Stomach (tissue), 9 donors: ENCODE data around the gene MTARC1. TPM values are rescaled to one million over a fixed set of nuclear protein-coding genes. Genes with fewer than 3 reads are reported as not detected.

ENCODE experiments used
- DNase-seq, 2 donors: peaks; one replicate each; pipeline versions ENCODE4 v3.0.0 to v3.0.0-alpha.2; 2013 to 2019
- H3K27ac ChIP-seq, 5 donors: fragments of 200-600 bp in 4 of 5; sonication (generic) in 4 of 5; one replicate each; pipeline ENCODE4 v1.5.1; 2013 to 2019; ENCODE audit warnings: mild to moderate bottlenecking in 1 of 5, moderate library complexity in 1 of 5
- H3K27me3 ChIP-seq, 3 donors: fragments of 200-600 bp; sonication (generic); one replicate each; pipeline ENCODE4 v1.5.1; 2017 to 2019; ENCODE audit warnings: mixed run types in 1 of 3
- H3K36me3 ChIP-seq, 4 donors: fragments of 200-600 bp; sonication (generic); 1 replicate in 3 of 4; 2 replicates in 1 of 4; pipeline ENCODE4 v1.5.1; 2016 to 2019
- H3K4me1 ChIP-seq, 4 donors: fragments of 200-600 bp; sonication (generic); one replicate each; pipeline ENCODE4 v1.5.1; 2016 to 2019
- H3K4me3 ChIP-seq, 4 donors: fragments of 200-600 bp; sonication (generic) in 3 of 4; one replicate each; pipeline ENCODE4 v1.5.1; 2016 to 2019; ENCODE audit warnings: mild to moderate bottlenecking in 1 of 4
- H3K9me3 ChIP-seq, 4 donors: fragments of 200-600 bp; sonication (generic); one replicate each; pipeline ENCODE4 v1.5.1; 2016 to 2019
- CTCF ChIP-seq, 7 experiments: fragments of 450-650 bp in 4 of 7; fragments of 200-600 bp in 3 of 7; sonication (generic) in 3 of 7; IDR thresholded peaks; one replicate each; pipeline ENCODE4 v1.5.1; 2016 to 2019; ENCODE audit warnings: antibody characterized with exemption in 7 of 7, control low read depth in 2 of 7, mild to moderate bottlenecking in 1 of 7
- EP300 ChIP-seq: sonication (generic); formaldehyde crosslinking; IDR thresholded peaks from one replicate; pipeline ENCODE4 v1.6.1; 2017; ENCODE audit warnings: antibody characterized with exemption
- POLR2A ChIP-seq, 4 donors: fragments of 450-650 bp; IDR thresholded peaks; one replicate each; pipeline ENCODE4 v1.6.1; 2016; ENCODE audit warnings: antibody characterized with exemption in 4 of 4, control low read depth in 2 of 4, mild to moderate bottlenecking in 1 of 4, moderate library complexity in 1 of 4
- POLR2AphosphoS5 ChIP-seq, 3 donors: sonication (generic); formaldehyde crosslinking; IDR thresholded peaks; one replicate each; pipeline ENCODE4 v1.6.1; 2016; ENCODE audit warnings: antibody characterized with exemption in 3 of 3
- WGBS, 5 donors: extraction: QIAGEN DNeasy Blood & Tissue Kit in 3 of 5; methylation state at CpG; one replicate each; pipeline versions ENCODE4 v1.1.5 to v1.1.7; 2013 to 2018; 5-methylcytosine and 5-hydroxymethylcytosine counted together
- intact Hi-C: fragments of 100-400 bp; cut with DNase I; formaldehyde crosslinking; loops from one replicate; pipeline ENCODE4 v1.15.1; 2023; ENCODE audit warnings: low total_unique reads
- polyA plus RNA-seq, 3 donors: library from polyadenylated mRNA; stranded (reverse); fragments of 200-250 nt; gene quantifications; one replicate each; pipeline ENCODE4 v1.2.3, GENCODE V29; 2013
- total RNA-seq, 5 donors: library from RNA; depleted of rRNA; stranded (reverse); fragments of >200 nt; gene quantifications; one replicate each; pipeline versions ENCODE4 v1.1.0 to v1.2.3, GENCODE V29; 2014 to 2016
- donor health status: healthy with polysubstance abuse.
- donor health status: Bipolar disorder and iron deficiency.
- donor health status: healthy.

The MTARC1 gene
- total and polyA plus RNA-seq, 8 donors = under 0.01 to 9.9 (median 6.2) TPM

- no peaks in the 10 kb centered on the region for H3K9me3 ChIP-seq
- WGBS, 5 donors = 48 to 85% (median 61%) methylated on average over 1 of the region's 1 CpG
- TF ChIP-seq POLR2A (IDR thresholded peaks at IDR 0.05) (no peak), EP300 (no peak), POLR2AphosphoS5 (IDR thresholded peaks at IDR 0.05) (no peak), CTCF (IDR thresholded peaks at IDR 0.05) (no peak)
- intact Hi-C loops = no loop called here
- peak overlapping the region in 2 of 5 donors; percentile 20 to 57 for H3K27ac ChIP-seq
- peak in 1 of 2 donors; percentile 52 for DNase-seq
- no peaks in the 10 kb centered on the region for H3K27me3 ChIP-seq
- no peaks in the 10 kb centered on the region for H3K36me3 ChIP-seq
- peaks cover 0 to 18% (median 9%) of the 10 kb centered on the region in 4 donors for H3K4me1 ChIP-seq
- no peak overlapping the region for H3K4me3 ChIP-seq
Measured at GRCh38 chr1:220819467-220820026, 32.8 kb downstream of the MTARC1 start.

GRCh38 chr1:220824031-220824989 is 37.6 kb downstream of the MTARC1 start:
- H3K4me1 ChIP-seq = peaks cover 0 to 5% (median 4%) of the 10 kb centered on the region in 4 donors
- WGBS, 5 donors = 82 to 89% (median 86%) methylated on average over 8 to 9 of the region's 9 CpGs
- no peaks in the 10 kb centered on the region for H3K9me3 ChIP-seq
- no peak overlapping the region for H3K27ac ChIP-seq
- TF ChIP-seq EP300 (no peak), CTCF (IDR thresholded peaks at IDR 0.05) (no peak), POLR2AphosphoS5 (IDR thresholded peaks at IDR 0.05) (no peak), POLR2A (IDR thresholded peaks at IDR 0.05) (no peak)
- H3K4me3 ChIP-seq = no peak overlapping the region
- intact Hi-C loops = no loop called here
- H3K27me3 ChIP-seq = no peaks in the 10 kb centered on the region
- DNase-seq = no peak
- no peaks in the 10 kb centered on the region for H3K36me3 ChIP-seq

DNA sequence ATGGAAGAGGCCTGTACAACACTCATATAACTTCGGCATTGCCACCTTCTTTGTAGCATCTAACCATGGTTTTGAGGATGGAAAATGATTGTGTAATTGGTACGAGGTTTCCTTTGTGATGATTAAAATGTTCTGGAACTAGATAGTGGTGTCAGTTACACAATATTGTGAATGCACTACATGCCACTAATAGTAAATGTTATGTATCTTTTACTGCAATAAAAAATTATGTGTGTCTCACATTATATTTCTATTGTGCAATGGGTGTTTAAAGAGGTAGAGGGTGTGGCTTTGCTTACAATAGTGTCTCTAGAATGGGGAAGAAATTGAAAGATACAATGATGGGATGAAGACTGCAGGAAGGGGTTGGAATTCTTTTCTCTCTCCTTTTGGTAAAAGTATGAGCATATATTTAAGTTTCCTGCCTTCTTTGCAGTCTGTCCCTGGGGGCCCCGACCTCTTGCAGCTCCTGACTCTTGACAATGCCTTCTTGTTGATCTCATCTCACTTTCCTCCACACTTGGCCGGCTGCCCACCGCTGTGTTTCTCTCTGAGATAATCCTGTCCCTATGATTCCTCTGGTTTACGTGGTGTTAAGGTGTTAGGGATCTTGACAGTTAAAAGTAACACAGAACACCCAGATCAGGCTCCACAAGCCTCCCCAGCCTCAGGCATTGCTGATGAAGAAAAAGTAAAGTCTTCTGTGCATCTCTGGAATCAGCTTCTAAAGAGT is 39.3 kb downstream of the MTARC1 start:
- Histone ChIP-seq H3K4me3 (no peak overlapping the region), H3K9me3 (no peaks in the 10 kb centered on the region), H3K27me3 (no peaks in the 10 kb centered on the region), H3K27ac (no peak overlapping the region), H3K36me3 (no peaks in the 10 kb centered on the region), H3K4me1 (no peaks in the 10 kb centered on the region)
- no peak for DNase-seq
- intact Hi-C loops = no loop called here
- TF ChIP-seq POLR2AphosphoS5 (IDR thresholded peaks at IDR 0.05) (no peak), POLR2A (IDR thresholded peaks at IDR 0.05) (no peak), CTCF (IDR thresholded peaks at IDR 0.05) (no peak), EP300 (no peak)
- WGBS, 5 donors = 62 to 71% (median 67%) methylated on average over 6 of the region's 6 CpGs

DNA sequence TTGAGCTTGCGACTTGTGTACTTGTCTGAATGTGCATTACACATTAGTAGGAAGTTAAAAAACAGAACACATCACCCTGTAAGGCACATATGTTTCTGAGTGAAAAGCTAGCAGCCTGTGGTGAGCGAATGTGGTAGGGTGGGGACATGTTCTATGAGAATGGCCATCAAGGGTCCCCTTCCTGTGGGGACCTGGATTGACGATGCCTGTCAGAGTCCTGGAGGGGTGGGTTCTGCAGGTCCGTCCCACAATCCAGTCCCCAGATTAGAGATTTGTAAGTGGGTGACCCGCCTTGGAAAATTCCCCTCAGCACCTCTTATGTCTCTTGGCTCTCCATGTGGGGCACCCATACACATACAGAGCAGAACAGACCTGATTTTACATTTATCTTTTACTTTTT is 40.0 kb downstream of the MTARC1 start:
- no peak for DNase-seq
- H3K36me3 ChIP-seq = no peaks in the 10 kb centered on the region
- 91 to 96% (median 91%) methylated on average over 5 of the region's 5 CpGs for WGBS, 5 donors
- H3K9me3 ChIP-seq = peaks cover 0 to 3% (median 0%) of the 10 kb centered on the region in 4 donors
- intact Hi-C loops = no loop called here
- no peak overlapping the region for H3K27ac ChIP-seq
- TF ChIP-seq CTCF (IDR thresholded peaks at IDR 0.05) = no peak
- H3K4me1 ChIP-seq = no peaks in the 10 kb centered on the region
- no peaks in the 10 kb centered on the region for H3K27me3 ChIP-seq
- no peak overlapping the region for H3K4me3 ChIP-seq
